GM12891 (cell line): ENCODE results near the gene POMC.

ENCODE experiments used
- PAX5 ChIP-seq: IDR thresholded peaks from 2 replicates; pipeline ENCODE4 v1.6.1; 2011; ENCODE audit warnings: low read length, moderate library complexity, mild to moderate bottlenecking; ENCODE audit not compliant: insufficient read depth, severe bottlenecking
- POLR2A ChIP-seq: IDR thresholded peaks from 2 replicates; pipeline ENCODE4 v1.6.1; 2011; ENCODE audit warnings: low read depth, low read length, control low read depth
- POLR2AphosphoS5 ChIP-seq: IDR thresholded peaks from 2 replicates; pipeline ENCODE4 v1.6.1; 2011; ENCODE audit warnings: low read depth, low read length, control low read depth
- TAF1 ChIP-seq: IDR thresholded peaks from 2 replicates; pipeline ENCODE4 v1.6.1; 2011; ENCODE audit warnings: low read depth, low read length, control low read depth

DNA sequence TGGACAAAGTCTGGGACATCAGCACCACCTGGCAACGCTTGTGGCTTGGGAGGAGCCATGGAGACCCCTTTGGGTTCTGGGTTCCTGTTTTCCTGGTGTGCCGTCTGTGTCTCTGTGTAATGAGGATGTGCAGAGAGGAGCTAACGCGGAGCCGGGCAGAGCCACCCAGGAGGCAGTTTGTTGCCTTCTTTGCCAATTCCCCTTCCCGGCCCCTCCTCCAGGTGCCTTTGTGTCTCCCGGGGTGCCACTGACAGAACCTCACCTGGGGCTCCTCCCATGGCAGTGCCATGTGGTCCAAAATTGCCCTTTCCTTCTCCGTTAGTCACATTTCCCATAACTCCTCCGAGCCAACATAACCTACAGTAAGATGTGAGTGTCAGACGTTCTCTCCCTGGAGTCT is 13.0 kb downstream of the POMC start:
- TF ChIP-seq POLR2A: no peak
- TF ChIP-seq POLR2AphosphoS5: no peak
- no peak for TF ChIP-seq PAX5
- no peak for TF ChIP-seq TAF1
